Body of pancreas (tissue), 4 donors: ENCODE results near the gene SUB1. TPM values are rescaled to one million over a fixed set of nuclear protein-coding genes. Genes with fewer than 3 reads are reported as not detected.

Experiments
- ATAC-seq: fragments of 150-250 bp; one replicate; pipeline ENCODE4 v1.9.1; 2016
- DNase-seq, 4 donors: peaks; one replicate each; pipeline ENCODE4 v3.0.0-alpha.2; 2019
- H3K27ac ChIP-seq, 4 donors: fragments of 200-600 bp; sonication (generic); 1 replicate in 3 of 4; 2 replicates in 1 of 4; pipeline versions ENCODE4 v1.5.1 to v1.6.1; 2016 to 2019; ENCODE audit warnings: mild to moderate bottlenecking in 1 of 4, mixed read lengths in 1 of 4, moderate library complexity in 1 of 4
- H3K27me3 ChIP-seq, 2 donors: fragments of 200-600 bp; sonication (generic); one replicate each; pipeline ENCODE4 v1.6.0; 2016; ENCODE audit warnings: mild to moderate bottlenecking in 1 of 2
- H3K36me3 ChIP-seq, 2 donors: fragments of 200-600 bp; sonication (generic); replicated peaks in 1 of 2; 2 replicates each; pipeline ENCODE4 v1.5.1; 2016; ENCODE audit warnings: low read depth in 2 of 2; ENCODE audit not compliant: insufficient read depth in 1 of 2
- H3K4me1 ChIP-seq: fragments of 200-600 bp; sonication (generic); one replicate; pipeline ENCODE4 v1.6.0; 2016
- H3K4me3 ChIP-seq, 2 donors: fragments of 200-600 bp; sonication (generic); 1 replicate in 1 of 2; 2 replicates in 1 of 2; pipeline ENCODE4 v1.5.1; 2016 to 2019
- H3K9me3 ChIP-seq, 3 donors: fragments of 200-600 bp; sonication (generic); 1 replicate in 2 of 3; 2 replicates in 1 of 3; pipeline ENCODE4 v1.5.1; 2016
- CTCF ChIP-seq, 7 experiments: fragments of 450-650 bp in 4 of 7; fragments of 200-600 bp in 3 of 7; sonication (generic) in 3 of 7; IDR thresholded peaks; one replicate each; pipeline ENCODE4 v1.5.1; 2016 to 2019; ENCODE audit warnings: antibody characterized with exemption in 7 of 7
- POLR2A ChIP-seq, 3 donors: fragments of 450-650 bp; IDR thresholded peaks; one replicate each; pipeline ENCODE4 v1.6.1; 2016; ENCODE audit warnings: antibody characterized with exemption in 3 of 3, mild to moderate bottlenecking in 2 of 3
- WGBS, 2 donors: methylation state at CpG; one replicate each; pipeline ENCODE4 v1.1.5; 2017; 5-methylcytosine and 5-hydroxymethylcytosine counted together
- intact Hi-C: fragments of 100-400 bp; cut with DNase I; formaldehyde crosslinking; loops from one replicate; pipeline ENCODE4 v1.15.1; 2023
- total RNA-seq, 2 donors: library from RNA; depleted of rRNA; stranded (reverse); fragments of >200 nt; gene quantifications; one replicate each; pipeline ENCODE4 v1.1.0, GENCODE V29; 2016

The SUB1 gene
- total RNA-seq, 2 donors from 2014 or later: 30.1 to 168 TPM

- Histone ChIP-seq H3K36me3 (no peaks in the 10 kb centered on the region), H3K27ac (no peak overlapping the region), H3K9me3 (no peaks in the 10 kb centered on the region), H3K4me3 (no peak overlapping the region), H3K27me3 (no peaks in the 10 kb centered on the region), H3K4me1 (no peaks in the 10 kb centered on the region)
- intact Hi-C loops: no loop called here
- 70 to 79% methylated on average over 6 of the region's 6 CpGs for WGBS, 2 donors
- DNase-seq: no peak
- no peak for ATAC-seq
- TF ChIP-seq CTCF (IDR thresholded peaks at IDR 0.05): no peak
These were observed 61.0 kb downstream of the SUB1 start for GRCh38 chr5:32646061-32646969.

- no peak overlapping the region for H3K4me3 ChIP-seq
- ATAC-seq (no peak), DNase-seq (no peak)
- H3K27ac ChIP-seq: no peak overlapping the region
- H3K9me3 ChIP-seq: no peaks in the 10 kb centered on the region
- H3K4me1 ChIP-seq: no peaks in the 10 kb centered on the region
- intact Hi-C loops: no loop called here
- H3K36me3 ChIP-seq: no peaks in the 10 kb centered on the region
- WGBS, 2 donors: 73 to 80% methylated on average over 4 of the region's 4 CpGs
- H3K27me3 ChIP-seq: no peaks in the 10 kb centered on the region
- no peak for TF ChIP-seq POLR2A (IDR thresholded peaks at IDR 0.05)
These were observed 65.7 kb downstream of the SUB1 start for GRCh38 chr5:32651088-32651487.

GRCh38 chr5:32651638-32652037, 66.3 kb downstream of the SUB1 start:
- WGBS, 2 donors: 46 to 49% methylated on average over 5 of the region's 5 CpGs
- no peak for DNase-seq
- H3K27ac ChIP-seq: no peak overlapping the region
- H3K4me1 ChIP-seq: no peaks in the 10 kb centered on the region
- H3K27me3 ChIP-seq: no peaks in the 10 kb centered on the region
- no peaks in the 10 kb centered on the region for H3K9me3 ChIP-seq
- no peak for TF ChIP-seq POLR2A (IDR thresholded peaks at IDR 0.05)
- no peak for TF ChIP-seq CTCF (IDR thresholded peaks at IDR 0.05)
- no peak for ATAC-seq
- no peak overlapping the region for H3K4me3 ChIP-seq
- intact Hi-C loops: no loop called here
- no peaks in the 10 kb centered on the region for H3K36me3 ChIP-seq

Other genes with a start within 250 kb of the SUB1 start
- 10 to 100 TPM; 25.1 to 48.0 TPM for gene ZFR, start 140.8 kb upstream of the SUB1 start, total RNA-seq
- 1 to 10 TPM; 2.6 to 4.7 TPM for gene NPR3, start 125.8 kb downstream of the SUB1 start, total RNA-seq